ELR (cell line): ENCODE measurements around the gene FAM25A.
A peak's percentile ranks its signal among the peaks of the same experiment; 100 is the strongest.
"Not testable (repeated sequence)": the region's sequence is repeated elsewhere in the genome, so short reads cannot be mapped to it uniquely, and the experiment has no call there.

Experiments
- DNase-seq: peaks from one replicate; pipeline ENCODE4 v3.0.0-alpha.2; 2015; ENCODE audit warnings: low read depth

FAM25A gene

DNA sequence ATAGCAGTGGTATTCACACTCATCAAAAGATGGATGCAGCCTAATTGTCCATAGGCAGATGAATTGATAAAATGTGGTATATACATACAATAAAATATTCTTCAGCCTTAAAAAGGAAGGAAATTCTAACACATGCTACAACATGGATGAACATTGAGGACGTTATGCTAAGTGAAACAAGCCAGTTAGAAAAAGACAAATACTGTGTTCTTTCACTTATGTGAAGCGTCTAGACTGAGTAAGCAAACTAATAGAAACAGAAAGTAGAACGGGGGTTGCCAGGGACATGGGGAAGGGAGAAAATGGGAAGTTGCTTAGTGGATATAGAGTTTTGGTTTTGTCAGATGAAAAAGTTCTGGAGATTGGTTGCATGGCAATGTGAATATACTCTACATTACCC is 6.6 kb upstream of the FAM25A start:
- DNase-seq: not testable (repeated sequence)

DNA sequence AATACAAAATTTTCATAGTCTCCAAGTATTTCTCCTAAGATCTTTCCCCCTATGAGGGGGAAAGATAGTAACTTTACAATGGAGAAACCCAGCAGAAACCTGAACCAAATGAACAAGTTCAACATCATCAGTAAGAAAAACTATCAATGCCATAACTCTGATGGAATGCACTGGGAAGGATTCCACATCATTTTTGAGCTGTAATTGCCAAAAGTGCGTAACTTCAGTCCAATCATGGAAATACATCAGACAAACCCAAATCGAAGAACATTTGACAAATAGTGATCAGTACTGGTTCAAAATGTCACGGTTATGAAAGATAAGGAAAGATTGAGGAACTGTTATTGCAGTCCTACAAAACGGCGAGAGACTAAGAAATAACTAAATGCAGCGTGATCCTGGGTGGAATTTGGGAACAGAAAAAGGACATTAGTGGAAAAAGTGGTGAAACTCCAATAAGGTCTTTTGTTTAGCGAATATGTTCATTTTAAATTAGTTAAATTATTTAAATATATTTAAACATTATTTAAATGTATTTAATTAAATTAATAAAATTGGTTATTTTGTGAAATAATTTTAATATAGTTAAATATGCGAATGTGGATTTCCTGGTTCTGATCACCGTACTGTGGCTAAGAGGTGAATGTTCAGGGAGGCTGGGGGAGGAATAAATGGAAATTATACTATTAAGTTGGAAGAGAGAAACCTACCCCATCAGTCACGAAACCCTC is 4.9 kb upstream of the FAM25A start:
- not testable (repeated sequence) for DNase-seq

DNA sequence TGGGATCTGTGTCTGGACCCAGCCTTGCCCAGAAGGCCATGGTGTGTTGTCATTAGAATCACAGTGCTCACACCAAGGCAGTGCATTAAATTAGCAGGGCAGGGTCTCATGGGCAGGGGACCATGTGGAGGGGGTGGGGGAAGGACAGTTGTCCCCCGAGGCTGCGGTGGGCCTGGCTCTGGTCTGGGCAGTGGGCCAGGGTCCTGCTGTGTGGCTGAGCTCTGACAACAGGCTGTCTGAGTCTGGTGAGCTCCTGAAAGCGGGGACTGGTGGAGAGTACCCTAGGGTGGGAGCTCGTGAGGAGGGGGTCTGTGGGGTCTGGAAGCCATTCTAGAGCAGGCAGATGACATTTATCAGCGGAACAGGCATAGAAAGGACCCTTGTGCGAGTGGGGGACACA is 2.0 kb upstream of the FAM25A start:
- DNase-seq: not testable (repeated sequence)

DNA sequence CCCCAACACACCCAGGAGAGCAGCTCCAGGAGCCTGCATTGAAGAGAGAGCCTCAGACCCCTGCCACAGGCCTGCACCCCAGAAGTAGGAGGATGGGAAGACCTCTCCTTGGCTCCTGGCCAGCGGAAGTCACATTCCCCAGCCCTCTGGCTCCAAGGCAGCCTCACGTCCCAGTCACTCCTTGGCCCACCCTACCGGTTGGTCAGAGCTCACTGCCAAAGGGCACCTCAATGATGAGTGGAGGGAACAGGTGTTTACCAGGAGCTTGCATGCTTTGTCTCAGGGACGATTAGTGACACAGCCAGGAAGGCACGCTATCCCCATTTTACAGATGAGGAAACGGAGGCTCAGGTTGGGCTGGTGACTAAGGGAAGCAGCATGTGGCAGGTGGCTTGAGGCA is 1.0 kb upstream of the FAM25A start:
- not testable (repeated sequence) for DNase-seq

DNA sequence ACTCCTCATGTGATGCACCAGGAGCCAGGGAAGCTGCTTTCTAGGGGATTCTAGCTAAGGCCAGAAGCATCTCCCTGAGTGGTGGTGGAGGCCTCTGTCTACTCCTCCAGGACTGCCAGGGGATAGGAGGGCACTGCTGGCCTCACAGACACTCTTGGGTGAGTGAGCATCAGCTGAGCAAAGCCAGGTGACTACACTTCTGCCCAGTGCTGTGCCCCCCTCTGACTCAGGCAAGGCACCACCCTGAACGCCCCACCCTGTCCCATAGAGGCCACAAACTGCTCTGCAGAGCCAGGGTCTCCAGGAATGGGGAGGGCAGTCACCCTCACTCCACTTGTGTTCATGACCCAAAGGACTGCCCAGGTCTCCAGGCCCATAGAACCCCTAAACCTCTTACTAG is 590 bp upstream of the FAM25A start:
- DNase-seq: not testable (repeated sequence)

DNA sequence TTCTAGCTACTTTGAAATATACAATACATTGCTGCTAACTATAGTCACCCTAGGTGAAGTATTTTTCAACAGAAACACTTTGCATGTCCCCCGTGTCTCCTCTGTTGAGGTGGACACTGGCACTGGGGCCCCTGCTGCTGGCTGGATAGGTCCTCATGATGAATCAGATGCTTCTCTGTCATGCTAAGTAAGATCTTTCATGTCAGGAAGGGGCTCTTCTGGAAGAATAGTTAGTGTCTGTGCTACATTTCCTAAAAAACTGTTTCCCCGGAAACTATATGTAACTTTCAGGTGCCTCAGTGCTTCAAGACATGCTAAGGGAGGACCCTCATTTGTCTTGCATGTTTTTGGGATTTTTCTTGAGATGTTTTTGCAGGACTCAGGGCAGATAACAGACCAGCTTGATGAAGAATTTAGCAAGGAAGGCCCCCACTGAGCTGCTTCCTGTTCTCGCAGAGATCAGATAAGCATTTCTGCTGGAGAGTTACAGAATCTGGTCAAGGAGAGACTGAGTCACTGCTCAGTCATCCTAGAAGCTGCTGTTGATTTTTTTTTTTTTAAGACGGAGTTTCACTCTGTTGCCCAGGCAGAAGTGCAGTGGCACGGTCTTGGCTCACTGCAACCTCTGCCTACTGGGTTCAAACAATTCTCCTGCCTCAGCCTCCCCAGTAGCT is 5.3 kb downstream of the FAM25A start:
- DNase-seq: peak; percentile 90

DNA sequence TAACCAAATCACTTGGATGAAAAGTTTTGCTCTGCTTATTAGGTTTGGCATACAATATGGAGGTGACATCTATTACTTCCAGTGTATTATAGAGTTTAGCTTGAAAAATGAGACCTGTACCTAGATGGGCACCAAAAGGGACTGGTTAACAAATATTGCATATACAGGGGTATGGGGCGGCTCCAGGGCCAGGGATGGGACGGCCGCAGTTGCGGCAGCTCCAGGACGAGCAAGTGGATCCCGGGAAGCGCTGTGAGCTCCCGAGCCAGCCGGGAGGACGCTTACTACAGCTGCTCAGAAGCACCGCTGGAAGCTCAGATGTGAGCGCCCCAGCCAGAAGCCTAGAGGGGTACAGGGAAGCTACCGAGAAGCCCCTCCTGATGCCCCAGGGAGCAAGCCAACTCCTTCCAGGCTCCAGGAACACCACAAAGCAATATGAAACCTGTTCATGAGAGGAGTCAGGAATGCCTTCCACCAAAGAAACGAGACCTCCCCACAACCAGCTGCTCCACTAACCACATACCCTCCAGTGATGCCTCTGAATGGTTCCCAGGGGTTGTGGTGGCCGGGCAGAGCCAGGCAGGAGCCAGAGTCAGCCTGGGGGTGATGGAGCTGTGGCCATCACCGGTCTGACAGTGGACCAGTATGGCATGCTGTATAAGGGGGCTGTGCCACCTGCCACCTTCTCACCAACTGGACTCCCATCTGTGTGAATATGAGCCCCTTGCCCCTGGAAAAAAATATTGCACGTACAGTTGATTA is 6.8 kb downstream of the FAM25A start:
- not testable (repeated sequence) for DNase-seq

DNA sequence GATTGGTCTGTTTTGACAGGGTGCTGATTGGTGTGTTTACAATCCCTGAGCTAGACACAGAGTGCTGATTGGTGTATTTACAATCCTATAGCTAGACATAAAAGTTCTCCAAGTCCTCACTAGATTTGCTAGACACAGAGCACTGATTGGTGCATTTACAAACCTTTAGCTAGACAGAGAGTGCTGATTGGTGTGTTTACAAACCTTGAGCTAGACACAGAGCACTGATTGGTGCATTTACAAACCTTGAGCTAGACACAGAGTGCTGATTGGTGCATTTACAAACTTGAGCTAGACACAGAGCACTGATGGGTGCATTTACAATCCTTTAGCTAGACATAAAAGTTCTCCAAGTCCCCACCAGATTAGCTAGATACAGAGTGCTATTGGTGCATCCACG is 10.3 kb downstream of the FAM25A start:
- not testable (repeated sequence) for DNase-seq

DNA sequence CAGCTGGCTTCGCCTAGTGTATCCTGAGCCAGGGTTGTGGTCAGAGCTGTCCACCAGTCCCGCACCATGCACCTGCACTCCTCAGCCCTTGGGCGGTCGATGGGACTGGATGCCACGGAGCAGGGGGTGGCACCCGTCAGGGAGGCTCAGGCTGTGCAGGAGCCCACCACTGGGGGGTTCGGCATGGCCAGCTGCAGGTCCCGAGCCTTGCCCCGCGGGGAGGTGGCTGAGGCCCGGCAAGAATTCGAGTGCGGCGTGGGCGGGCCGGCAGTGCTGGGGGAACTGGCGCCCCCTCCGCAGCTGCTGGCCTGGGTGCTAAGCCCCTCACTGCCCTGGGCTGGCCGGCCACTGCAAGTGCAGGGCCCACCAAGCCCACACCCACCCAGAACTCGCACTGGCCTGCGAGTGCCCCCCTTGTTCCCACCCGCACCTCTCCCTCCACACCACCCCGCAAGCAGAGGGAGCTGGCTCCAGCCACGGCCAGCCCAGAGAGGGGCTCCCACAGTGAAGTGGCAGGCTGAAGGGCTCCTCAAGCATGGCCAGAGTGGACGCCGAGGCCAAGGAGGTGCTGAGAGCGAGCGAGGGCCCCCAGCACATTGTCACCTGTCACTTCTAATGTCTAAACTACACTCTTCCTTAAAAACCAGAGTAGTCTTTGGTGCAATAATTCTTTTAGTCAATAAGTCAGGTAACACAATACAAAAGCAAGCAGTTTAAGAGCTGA is 11.0 kb downstream of the FAM25A start:
- DNase-seq: no peak

DNA sequence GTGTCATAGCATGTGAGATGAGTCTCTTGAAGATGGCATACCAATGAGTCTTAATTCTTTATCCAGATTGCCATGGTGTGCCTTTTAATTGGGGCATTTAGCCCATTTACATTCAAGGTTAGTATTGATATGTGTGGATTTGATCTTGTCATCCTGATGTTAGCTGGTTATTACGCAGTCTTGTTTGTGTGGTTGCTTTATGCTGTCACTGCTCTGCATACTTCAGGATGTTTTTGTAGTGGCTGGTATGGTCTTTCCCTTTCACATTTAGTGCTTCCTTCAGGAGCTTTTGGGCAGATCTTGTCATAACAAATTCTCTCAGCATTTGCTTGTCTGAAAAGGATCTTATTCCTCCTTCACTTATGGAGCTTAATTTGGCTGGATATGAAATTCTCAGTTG is 16.5 kb downstream of the FAM25A start:
- no peak for DNase-seq

DNA sequence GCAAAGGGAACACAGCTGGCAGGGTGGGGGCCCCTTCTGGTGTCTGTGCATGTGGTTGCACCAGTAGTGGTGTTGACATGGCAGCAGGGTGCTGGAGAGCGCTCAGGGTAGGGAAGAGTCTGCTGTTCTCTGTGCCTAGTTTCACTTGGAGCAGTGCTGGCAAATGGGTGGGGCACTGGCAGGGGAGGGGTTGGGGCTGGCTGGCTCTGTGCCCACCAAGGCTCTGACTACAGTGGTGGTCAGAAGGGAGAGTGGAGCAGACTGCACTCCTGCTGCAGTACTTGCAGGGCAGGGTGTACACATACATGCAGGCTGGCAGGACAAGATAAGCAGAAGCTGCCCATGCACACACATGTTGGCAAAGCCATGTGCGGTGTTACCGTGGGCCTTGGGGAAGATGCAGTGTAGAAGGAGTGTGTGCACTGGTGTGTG is 18.2 kb downstream of the FAM25A start:
- DNase-seq: no peak

DNA sequence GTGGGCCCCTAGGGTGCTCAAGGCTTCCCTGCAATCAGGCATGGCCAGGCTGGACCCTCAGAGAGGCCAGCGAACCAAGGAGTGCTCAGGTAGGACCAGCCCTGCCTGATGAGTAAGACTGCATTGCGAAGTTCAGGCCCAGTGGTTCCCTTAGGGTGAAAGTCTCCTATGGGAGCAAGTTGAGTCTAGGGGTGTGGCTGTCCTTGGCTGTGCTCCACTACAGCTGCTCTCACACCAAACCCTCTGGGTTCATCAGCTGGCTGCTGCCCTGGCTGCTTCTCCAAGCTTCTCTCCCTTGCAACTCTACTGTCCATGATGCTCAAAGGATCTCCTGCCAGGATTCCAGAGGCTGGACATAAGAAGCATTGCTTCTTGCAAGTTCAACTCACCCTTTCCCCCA is 18.7 kb downstream of the FAM25A start:
- DNase-seq: no peak

DNA sequence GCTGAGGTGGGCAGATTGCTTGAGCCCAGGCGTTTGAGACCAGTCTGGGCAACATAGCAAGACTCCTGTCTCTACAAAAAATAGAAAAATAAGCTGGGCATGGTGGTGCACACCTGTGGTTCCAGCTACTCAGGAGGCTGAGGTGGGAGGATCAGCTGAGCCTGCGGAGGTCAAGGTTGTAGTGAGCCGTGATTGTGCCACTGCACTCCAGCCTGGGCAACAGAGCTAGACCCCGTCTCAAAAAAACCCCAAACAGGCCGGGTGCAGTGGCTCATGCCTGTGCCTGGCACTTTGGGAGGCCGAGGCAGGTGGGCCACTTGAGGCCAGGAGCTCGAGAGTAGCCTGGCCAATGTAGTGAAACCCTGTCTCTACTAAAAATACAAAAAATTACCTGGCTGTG is 23.5 kb downstream of the FAM25A start:
- not testable (repeated sequence) for DNase-seq

DNA sequence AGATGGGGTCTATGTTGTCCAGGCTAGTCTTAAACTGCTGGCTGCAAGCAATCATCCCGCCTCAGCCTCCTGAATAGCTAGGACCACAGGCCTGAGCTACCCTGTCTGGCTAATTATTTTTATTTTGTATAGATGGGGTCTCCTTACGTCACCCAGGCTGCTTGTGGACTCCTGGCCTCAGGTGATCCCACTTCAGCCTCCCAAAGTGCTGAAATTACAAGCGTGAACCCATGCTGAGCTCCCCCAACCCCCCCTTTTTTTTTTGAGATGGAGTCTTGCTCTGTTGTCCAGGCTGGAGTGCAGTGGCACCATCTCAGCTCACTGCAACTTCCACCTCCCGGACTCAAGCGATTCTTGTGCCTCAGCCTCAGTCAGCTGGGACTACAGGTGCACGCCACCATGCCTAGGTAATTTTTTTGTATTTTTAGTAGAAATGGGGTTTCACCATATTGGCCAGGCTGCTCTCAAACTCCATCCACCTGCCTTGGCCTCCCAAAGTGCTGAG is 25.4 kb downstream of the FAM25A start:
- DNase-seq: no peak

DNA sequence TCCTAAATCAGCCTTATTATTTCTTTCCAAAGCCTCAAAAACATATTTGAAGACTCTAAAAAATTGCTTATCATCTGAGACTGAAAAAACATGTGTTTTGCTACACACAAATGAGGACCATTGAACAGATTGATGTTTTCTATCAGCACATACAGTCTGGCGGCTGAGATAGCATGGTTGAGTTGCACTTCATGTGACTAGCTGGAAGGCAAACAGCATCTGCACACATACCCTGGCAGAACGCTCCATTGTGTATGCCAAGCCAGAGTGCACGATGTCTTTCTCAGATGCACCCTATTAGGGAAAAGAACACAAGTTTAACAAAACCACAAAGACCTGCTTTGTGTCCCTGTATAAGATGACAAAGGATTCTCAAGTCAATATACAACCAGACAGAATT is 33.0 kb downstream of the FAM25A start:
- DNase-seq: no peak

DNA sequence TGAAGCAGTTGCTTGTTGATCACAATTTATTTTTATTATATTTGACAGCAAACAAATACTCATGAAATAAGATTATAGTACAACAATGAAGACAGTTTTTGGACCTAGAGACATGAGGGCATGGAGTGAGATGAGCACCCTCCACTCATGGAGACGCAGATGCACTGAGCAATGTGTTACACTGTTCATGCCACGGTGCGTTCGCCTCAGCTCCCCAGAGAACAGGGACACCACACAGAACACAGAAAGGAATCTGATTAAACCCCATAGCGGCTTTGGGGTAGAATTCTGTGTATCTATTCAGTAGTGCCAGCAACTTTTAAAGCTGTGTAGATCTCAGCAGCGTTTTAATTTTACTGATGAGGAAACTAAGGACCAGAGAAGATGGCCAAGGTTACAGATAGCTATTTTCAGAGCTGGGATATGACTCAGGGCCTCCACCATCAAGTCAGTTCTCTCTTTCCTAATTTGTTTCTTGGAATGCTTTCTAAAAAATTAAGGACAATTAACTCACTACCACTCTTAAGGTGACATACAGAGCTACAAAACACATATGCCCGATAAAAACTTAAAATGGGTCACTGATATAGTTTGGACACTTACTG is 33.6 kb downstream of the FAM25A start:
- no peak for DNase-seq

DNA sequence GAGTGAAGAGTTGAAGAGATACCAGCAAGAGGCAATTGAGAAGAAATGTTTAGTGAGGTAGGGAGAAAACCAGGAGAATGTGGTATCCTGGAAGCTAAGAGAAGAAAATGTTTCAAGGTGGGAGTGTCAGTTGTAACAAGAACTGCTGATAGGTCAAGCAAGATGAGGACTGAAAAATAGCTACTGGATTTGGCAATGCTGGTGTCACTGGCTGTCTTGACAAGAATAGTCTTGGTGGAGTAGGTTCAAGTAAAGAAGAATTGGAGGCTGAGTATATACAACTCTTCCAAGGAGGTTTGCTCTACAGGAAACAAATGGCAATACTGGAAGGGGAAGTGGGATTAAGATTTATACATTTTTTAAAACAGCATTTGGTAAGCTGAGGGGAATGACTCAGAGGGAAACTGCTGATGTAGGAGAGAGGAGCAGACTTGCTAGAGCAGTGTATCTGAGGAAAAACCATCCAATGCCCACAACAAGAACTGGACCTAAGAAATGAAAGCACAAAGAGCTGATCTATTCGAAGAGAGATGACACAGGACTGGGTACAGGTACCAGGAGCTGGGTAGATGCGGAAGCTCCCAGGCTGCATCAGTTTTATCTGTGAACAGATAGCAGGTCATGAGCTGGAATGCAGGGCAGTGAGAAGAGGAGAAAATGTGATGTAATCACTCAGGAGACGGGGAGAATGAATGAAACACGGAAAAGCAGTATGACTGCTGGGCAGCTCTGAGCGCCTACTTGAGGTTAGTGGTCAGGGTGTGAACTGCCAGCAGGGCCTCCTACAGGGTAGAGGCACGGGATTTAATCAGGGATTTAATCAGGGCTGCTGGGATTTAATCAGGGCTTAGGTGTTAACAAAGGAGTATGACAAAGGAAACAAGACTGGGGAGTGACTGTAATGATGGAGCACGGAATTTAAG is 34.5 kb downstream of the FAM25A start:
- peak; percentile 81 for DNase-seq

DNA sequence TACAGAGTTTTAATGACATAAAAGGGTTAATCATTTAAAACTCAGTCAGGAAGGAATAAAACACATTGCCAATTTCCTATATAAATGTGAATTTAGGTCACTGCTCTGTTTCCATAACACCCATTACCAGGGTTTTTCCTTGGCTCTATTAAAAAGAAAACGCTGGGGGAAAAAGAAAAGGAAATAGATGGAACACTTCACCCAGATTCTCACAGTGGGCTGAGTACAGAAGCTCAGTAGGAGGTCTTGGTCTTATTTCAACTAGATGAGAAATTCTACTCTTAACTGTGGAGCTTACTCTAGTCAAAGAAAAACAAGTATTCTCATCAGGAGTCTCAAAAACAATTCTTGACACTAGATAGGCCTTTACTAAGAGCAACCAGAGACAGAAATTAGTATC is 38.1 kb downstream of the FAM25A start:
- DNase-seq: no peak

DNA sequence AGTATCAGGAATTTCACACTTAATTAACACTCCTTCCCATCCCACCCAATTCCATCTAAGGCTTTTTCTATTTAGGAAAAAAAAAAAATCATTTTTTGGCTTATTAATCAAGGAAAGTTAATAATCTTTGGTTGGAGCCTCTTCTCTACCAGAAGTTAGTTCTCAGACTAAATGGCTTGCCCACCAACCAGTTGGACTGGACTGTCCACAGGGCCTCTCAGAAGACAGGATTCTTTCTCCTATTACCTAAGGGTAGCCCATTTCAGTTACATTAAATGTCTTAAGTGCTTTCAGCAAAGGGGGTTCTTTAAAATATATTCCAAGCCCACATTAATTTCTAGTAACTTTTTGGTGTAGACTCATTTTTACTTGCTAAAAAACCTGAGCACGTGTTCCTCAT is 39.3 kb downstream of the FAM25A start:
- DNase-seq: no peak

DNA sequence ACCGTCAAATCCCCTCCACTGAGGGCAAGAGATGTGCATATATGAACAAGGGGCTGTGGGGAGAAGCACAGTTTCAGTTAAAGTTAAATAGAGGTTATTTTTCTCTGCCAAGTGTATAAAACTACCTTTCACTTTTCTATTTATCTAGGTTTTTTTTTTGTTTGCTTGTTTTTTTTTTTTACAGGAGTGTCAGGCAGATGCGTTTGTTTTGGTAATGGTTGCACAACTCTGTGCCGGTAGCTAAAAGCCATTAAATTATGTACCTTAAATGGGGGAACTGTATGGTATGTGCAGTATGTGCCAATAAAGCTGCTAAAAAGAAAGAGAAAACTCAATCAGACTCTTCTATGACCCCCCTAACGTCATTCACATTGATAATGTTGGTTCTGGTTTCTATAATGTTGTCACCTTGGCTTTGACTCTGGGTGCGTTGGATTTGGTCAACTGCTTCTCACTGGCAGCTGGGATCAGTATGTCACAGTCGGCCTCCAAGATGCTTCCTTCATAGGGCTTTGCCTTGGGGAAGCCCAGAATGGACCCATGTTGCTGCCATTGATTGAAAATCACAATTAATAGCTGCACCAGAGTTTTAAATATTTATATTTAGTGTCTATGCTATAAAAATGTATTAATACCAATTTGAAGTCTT is 40.3 kb downstream of the FAM25A start:
- no peak for DNase-seq
